NK-92 (cell line): Measurements from ENCODE around the gene STK17B.
A peak's percentile ranks its signal among the peaks of the same experiment; 100 is the strongest.

Experiments used
- DNase-seq: peaks from one replicate; lab custom pipeline; 2025; ENCODE audit not compliant: unreplicated experiment; lab: John Stamatoyannopoulos, UW

Gene STK17B

GRCh38 chr2:196184921-196185320, 13.5 kb upstream of the STK17B start:
- DNase-seq: no peak

- no peak for DNase-seq
Observed at GRCh38 chr2:196183528-196184231, 12.3 kb upstream of the STK17B start.

DNA sequence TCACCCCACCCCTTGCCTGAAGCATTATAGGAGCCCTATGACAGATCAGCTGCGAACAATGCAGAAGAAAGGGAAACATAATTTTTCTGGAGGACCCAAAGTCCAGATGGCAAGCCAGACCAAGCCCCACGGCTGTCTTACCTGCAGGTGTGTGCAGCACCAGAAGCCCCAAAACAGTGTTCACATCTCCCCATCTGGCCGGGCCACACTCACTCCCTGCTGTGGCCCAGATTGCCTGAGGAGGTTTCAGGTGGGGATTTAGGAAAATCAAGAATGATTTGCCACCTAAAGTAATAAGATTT, 11.7 kb upstream of the STK17B start:
- no peak for DNase-seq

DNA sequence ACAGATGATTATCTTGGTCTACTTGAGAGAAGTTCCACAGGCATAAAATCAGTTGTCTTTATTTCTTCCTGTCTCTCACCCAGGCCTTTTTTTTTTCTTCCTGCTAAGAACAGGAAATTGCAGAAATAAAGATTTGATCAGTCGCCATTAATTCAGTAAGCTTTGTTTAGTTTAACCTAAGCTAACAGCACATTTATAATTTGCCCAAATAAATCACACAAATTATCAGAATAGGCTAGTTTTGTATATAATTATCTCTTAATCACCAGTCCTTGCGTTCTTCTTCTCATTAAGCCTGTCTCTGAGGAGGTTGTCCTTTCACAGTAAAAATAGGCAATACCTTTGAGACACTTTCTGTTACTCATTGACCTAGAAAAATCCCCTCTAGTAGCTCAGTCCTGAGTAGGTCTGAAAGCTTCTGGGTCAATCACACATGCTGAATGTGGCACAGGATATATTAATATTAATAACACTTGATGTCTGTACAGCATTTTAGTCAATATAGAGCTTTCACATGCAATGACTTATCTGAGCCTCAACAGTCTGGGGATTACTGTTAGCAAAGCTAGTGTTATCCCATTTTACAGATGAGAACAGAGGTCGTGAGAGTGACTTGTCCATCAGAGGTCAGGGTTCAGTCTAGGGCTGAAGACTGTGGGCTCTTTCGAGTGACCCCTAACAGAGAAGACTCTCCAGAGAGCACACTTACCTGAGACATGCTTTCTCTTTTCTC, 11.2 kb upstream of the STK17B start:
- DNase-seq: no peak

GRCh38 chr2:196181484-196181883, 10.1 kb upstream of the STK17B start:
- no peak for DNase-seq

- DNase-seq: no peak
Observed at GRCh38 chr2:196177124-196177523, 5.7 kb upstream of the STK17B start.

- DNase-seq: peak; percentile 49
Observed at GRCh38 chr2:196176142-196176738, 4.9 kb upstream of the STK17B start.

- no peak for DNase-seq
Observed at GRCh38 chr2:196174404-196174803, 3.0 kb upstream of the STK17B start.

DNA sequence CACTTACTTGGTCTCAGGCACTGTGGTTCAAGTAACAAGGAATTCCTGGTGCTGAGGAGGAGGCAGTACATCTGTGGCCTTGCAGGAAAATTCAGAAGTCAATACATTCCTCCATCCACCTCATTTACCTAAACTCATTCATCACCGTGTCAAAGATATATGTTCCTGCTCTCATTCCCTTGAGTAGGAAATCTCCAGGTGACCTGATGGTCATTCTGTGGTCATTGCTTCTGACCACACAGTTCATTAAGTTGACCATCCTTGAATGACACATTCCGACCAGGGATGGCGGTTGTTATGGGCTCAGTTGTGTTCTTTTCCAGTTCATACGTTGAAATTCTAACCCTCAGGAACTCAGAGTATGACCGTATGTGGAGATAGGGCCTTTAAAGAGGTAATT, 2.1 kb upstream of the STK17B start:
- no peak for DNase-seq

GRCh38 chr2:196172951-196173350, 1.6 kb upstream of the STK17B start:
- DNase-seq: no peak

GRCh38 chr2:196171946-196172345, 568 bp upstream of the STK17B start:
- DNase-seq: no peak

GRCh38 chr2:196170606-196171247, 651 bp downstream of the STK17B start:
- DNase-seq: no peak

GRCh38 chr2:196170213-196170605, 1.2 kb downstream of the STK17B start:
- DNase-seq: no peak

GRCh38 chr2:196169516-196169915, 1.9 kb downstream of the STK17B start:
- DNase-seq: no peak

DNA sequence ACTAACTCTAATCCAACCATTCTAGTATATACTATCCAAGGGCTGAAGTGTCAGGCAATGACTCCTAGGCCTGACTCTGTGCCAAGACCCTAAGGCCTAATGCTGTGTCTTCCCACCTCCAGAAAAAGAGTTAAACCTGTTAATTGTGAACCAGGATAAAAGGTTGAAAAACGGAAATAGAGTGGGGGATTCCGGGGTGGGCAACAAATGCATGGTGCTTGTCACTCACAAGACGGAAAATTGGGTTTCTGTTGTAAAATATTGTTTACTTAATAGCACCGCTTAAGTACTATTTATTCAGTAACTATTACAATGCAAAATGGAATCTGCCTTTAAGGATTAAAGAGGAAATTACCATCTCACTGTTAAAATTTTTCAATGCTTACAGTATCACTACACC, 3.2 kb downstream of the STK17B start:
- no peak for DNase-seq

DNA sequence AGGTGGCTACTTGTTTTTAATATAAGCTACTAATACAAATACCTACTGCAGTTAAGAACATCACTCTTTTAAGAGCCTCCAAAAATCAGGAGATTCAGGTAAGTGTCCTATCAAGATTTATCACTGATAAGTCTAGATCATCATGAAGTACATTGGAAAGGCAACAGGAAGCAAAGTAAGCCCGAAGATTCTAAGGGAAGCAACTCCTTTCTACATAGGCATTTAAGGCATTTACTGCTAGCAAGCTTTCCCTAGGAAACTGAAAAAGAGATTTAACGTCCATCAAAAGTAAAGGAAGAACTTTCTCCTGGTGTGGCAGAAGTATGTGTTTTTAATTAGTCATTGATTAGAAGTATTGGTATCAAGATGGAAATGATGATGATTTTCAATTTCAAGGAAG, 3.7 kb downstream of the STK17B start:
- no peak for DNase-seq

DNA sequence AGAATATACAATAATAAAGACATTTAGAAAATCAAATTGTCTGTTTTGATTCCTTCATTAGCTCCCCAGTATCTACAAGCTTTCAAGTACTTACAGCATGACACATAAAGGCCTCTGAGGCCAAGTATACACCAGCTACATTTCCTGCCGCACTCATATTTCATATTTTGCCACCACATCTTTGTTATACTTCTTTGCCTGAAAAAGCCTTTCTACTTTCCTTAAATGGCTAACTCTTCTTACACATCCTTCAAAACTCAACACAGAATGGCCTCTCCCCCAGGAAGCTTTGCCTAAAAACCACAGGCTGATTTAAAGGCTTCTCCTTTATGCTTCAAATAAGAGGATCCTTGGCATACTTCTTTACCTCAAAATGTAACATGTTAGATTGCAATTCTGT, 4.5 kb downstream of the STK17B start:
- DNase-seq: no peak

- no peak for DNase-seq
Observed at GRCh38 chr2:196165016-196165415, 6.4 kb downstream of the STK17B start.

DNA sequence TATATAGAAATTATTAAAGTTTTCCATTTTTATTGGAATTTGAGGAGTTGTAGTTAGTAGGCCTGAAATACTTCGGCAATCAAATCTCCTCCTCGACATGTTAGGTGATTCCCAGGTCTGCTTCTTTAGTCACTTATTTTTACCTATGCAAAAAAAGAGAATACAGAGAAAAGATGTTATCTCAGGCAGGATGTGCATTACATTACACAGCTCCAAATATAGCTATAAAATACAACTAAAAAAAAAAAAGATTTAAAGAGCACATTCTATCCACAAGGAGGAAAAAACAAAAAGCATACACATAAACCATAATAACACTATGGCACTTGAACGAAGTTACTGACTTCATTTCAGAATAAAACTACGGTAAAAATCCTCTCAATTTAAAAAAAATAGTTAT, 8.1 kb downstream of the STK17B start:
- no peak for DNase-seq

- DNase-seq: no peak
Observed at GRCh38 chr2:196162586-196163175, 8.7 kb downstream of the STK17B start.

- DNase-seq: no peak
Observed at GRCh38 chr2:196160946-196161345, 10.4 kb downstream of the STK17B start.

DNA sequence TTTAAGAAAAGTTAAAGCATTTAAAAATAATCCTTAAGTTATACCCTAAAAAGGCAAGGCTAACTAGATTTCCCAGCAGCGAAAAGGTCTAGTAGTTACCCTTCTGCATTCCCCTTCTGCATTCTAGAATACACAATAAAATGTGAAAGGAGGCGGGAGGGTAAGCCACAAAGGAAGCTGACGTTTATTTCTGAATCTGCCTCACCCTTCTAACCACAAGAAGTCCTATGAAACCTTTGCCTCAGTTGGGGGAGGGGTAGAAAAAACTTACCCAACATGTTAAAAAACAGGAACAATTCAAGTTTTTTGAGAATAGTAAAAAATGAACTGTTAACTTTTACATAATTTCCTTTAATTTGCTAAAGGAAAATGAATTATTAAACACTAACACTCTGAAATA, 11.3 kb downstream of the STK17B start:
- DNase-seq: peak; percentile 1
